Body of pancreas (tissue), 4 donors: Measurements from ENCODE around the gene TMEM208. TPM values are rescaled to one million over a fixed set of nuclear protein-coding genes. Genes with fewer than 3 reads are reported as not detected.

ENCODE experiments used
- ATAC-seq: fragments of 150-250 bp; one replicate; pipeline ENCODE4 v1.9.1; 2016
- DNase-seq, 4 donors: peaks; one replicate each; pipeline ENCODE4 v3.0.0-alpha.2; 2019
- H3K27ac ChIP-seq, 4 donors: fragments of 200-600 bp; sonication (generic); 1 replicate in 3 of 4; 2 replicates in 1 of 4; pipeline versions ENCODE4 v1.5.1 to v1.6.1; 2016 to 2019; ENCODE audit warnings: mild to moderate bottlenecking in 1 of 4, mixed read lengths in 1 of 4, moderate library complexity in 1 of 4
- H3K27me3 ChIP-seq, 2 donors: fragments of 200-600 bp; sonication (generic); one replicate each; pipeline ENCODE4 v1.6.0; 2016; ENCODE audit warnings: mild to moderate bottlenecking in 1 of 2
- H3K36me3 ChIP-seq, 2 donors: fragments of 200-600 bp; sonication (generic); replicated peaks in 1 of 2; 2 replicates each; pipeline ENCODE4 v1.5.1; 2016; ENCODE audit warnings: low read depth in 2 of 2; ENCODE audit not compliant: insufficient read depth in 1 of 2
- H3K4me1 ChIP-seq: fragments of 200-600 bp; sonication (generic); one replicate; pipeline ENCODE4 v1.6.0; 2016
- H3K4me3 ChIP-seq, 2 donors: fragments of 200-600 bp; sonication (generic); 1 replicate in 1 of 2; 2 replicates in 1 of 2; pipeline ENCODE4 v1.5.1; 2016 to 2019
- H3K9me3 ChIP-seq, 3 donors: fragments of 200-600 bp; sonication (generic); 1 replicate in 2 of 3; 2 replicates in 1 of 3; pipeline ENCODE4 v1.5.1; 2016
- POLR2A ChIP-seq, 3 donors: fragments of 450-650 bp; IDR thresholded peaks; one replicate each; pipeline ENCODE4 v1.6.1; 2016; ENCODE audit warnings: antibody characterized with exemption in 3 of 3, mild to moderate bottlenecking in 2 of 3
- WGBS, 2 donors: methylation state at CpG; one replicate each; pipeline ENCODE4 v1.1.5; 2017; 5-methylcytosine and 5-hydroxymethylcytosine counted together
- intact Hi-C: fragments of 100-400 bp; cut with DNase I; formaldehyde crosslinking; loops from one replicate; pipeline ENCODE4 v1.15.1; 2023
- total RNA-seq, 2 donors: library from RNA; depleted of rRNA; stranded (reverse); fragments of >200 nt; gene quantifications; one replicate each; pipeline ENCODE4 v1.1.0, GENCODE V29; 2016
- TF ChIP-seq, protein P1 (sequence below), 7 experiments: fragments of 450-650 bp in 4 of 7; fragments of 200-600 bp in 3 of 7; sonication (generic) in 3 of 7; IDR thresholded peaks; one replicate each; pipeline ENCODE4 v1.5.1; 2016 to 2019; ENCODE audit warnings: antibody characterized with exemption in 7 of 7

Gene TMEM208
- total RNA-seq, 2 donors from 2014 or later = 35.8 to 48.1 TPM

- intact Hi-C loops = no loop called here
- H3K9me3 ChIP-seq = no peaks in the 10 kb centered on the region
- TF ChIP-seq, protein P1, sequence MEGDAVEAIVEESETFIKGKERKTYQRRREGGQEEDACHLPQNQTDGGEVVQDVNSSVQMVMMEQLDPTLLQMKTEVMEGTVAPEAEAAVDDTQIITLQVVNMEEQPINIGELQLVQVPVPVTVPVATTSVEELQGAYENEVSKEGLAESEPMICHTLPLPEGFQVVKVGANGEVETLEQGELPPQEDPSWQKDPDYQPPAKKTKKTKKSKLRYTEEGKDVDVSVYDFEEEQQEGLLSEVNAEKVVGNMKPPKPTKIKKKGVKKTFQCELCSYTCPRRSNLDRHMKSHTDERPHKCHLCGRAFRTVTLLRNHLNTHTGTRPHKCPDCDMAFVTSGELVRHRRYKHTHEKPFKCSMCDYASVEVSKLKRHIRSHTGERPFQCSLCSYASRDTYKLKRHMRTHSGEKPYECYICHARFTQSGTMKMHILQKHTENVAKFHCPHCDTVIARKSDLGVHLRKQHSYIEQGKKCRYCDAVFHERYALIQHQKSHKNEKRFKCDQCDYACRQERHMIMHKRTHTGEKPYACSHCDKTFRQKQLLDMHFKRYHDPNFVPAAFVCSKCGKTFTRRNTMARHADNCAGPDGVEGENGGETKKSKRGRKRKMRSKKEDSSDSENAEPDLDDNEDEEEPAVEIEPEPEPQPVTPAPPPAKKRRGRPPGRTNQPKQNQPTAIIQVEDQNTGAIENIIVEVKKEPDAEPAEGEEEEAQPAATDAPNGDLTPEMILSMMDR (IDR thresholded peaks at IDR 0.05) = no peak
- no peak for TF ChIP-seq POLR2A (IDR thresholded peaks at IDR 0.05)
- H3K4me1 ChIP-seq = peaks cover 33% of the 10 kb centered on the region
- no peak overlapping the region for H3K4me3 ChIP-seq
- peak overlapping the region in 1 of 4 donors; percentile 81 for H3K27ac ChIP-seq
- DNase-seq = no peak
- WGBS, 2 donors = 85 to 88% methylated on average over 5 of the region's 5 CpGs
- H3K36me3 ChIP-seq = no peaks in the 10 kb centered on the region
- ATAC-seq = no peak
- H3K27me3 ChIP-seq = no peaks in the 10 kb centered on the region
These were observed 11.2 kb upstream of the TMEM208 start for GRCh38 chr16:67215706-67216105.

- H3K4me3 ChIP-seq = no peak overlapping the region
- DNase-seq (peak in 2 of 4 donors; percentile 33 to 56), ATAC-seq (no peak)
- peaks cover 33% of the 10 kb centered on the region for H3K4me1 ChIP-seq
- H3K27ac ChIP-seq = peak overlapping the region in 2 of 4 donors; percentile 13 to 19
- H3K9me3 ChIP-seq = no peaks in the 10 kb centered on the region
- WGBS, 2 donors = 74 to 86% methylated on average over 17 to 18 of the region's 18 CpGs
- no peaks in the 10 kb centered on the region for H3K27me3 ChIP-seq
- no peaks in the 10 kb centered on the region for H3K36me3 ChIP-seq
- intact Hi-C loops = no loop called here
- TF ChIP-seq POLR2A (IDR thresholded peaks at IDR 0.05) = no peak
- TF ChIP-seq, protein P1 (IDR thresholded peaks at IDR 0.05) = no peak
These were observed 10.1 kb upstream of the TMEM208 start for GRCh38 chr16:67216612-67217490.

DNA sequence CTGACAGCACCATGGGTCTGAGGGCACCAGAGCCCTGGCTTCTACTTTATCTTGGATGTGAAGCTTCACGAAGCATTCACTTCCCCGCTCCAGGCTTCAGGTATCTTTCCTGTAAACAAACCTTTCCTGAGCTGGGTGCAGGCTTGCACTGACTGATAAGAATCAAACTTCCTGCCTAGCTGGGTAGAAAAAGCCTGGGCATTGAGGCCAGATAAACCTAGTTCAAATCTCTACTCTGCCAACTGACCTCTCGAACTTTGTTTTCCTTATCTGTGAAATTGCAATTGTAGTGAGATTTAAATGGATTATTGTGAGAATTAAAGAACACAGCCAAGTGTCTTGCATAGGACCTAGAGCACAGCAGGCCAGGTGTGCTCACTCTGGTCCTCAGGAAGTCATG, 2.9 kb upstream of the TMEM208 start:
- Histone ChIP-seq H3K9me3 (no peaks in the 10 kb centered on the region), H3K4me1 (peaks cover 25% of the 10 kb centered on the region), H3K4me3 (no peak overlapping the region), H3K36me3 (peaks cover 0 to 4% of the 10 kb centered on the region in 2 donors), H3K27ac (no peak overlapping the region), H3K27me3 (no peaks in the 10 kb centered on the region)
- TF ChIP-seq, protein P1 (IDR thresholded peaks at IDR 0.05) = no peak
- no peak for TF ChIP-seq POLR2A (IDR thresholded peaks at IDR 0.05)
- WGBS, 2 donors = 16 to 18% methylated on average over 3 of the region's 3 CpGs
- no peak for ATAC-seq
- intact Hi-C loops = no loop called here
- no peak for DNase-seq

GRCh38 chr16:67226295-67226803, 581 bp upstream of the TMEM208 start:
- Histone ChIP-seq H3K4me3 (peak overlapping the region; percentile 3 to 91), H3K27ac (peak overlapping the region in 3 of 4 donors; percentile 34 to 81 (median 79)), H3K27me3 (no peaks in the 10 kb centered on the region), H3K4me1 (peaks cover 25% of the 10 kb centered on the region), H3K9me3 (no peaks in the 10 kb centered on the region), H3K36me3 (peaks cover 0 to 14% of the 10 kb centered on the region in 2 donors)
- ATAC-seq (no peak), DNase-seq (no peak)
- 15 to 20% methylated on average over 12 of the region's 12 CpGs for WGBS, 2 donors
- intact Hi-C loops = no loop called here
- TF ChIP-seq POLR2A (IDR thresholded peaks at IDR 0.05) = no peak
- TF ChIP-seq, protein P1 (IDR thresholded peaks at IDR 0.05) = no peak
